AG04450 (cell line): Measurements from ENCODE around the gene WDR5. TPM values are rescaled to one million over a fixed set of nuclear protein-coding genes. Genes with fewer than 3 reads are reported as not detected.

Experiments used
- CTCF ChIA-PET: fragments of 300-600, 350-600 bp; formaldehyde crosslinking; extraction: SDS; loops from one replicate; lab custom pipeline; 2022; ENCODE audit warnings: antibody characterized with exemption, inconsistent platforms; lab: Charles Lee
- POLR2A ChIA-PET: fragments of 350-600 bp; formaldehyde crosslinking; extraction: SDS; loops from one replicate; lab custom pipeline; 2021; ENCODE audit warnings: antibody characterized with exemption, inconsistent platforms; lab: Yijun Ruan, JAX
- DNase-seq: peaks from one replicate; pipeline ENCODE4 v3.0.0-alpha.2; 2011; ENCODE audit warnings: low read depth, low spot score
- H3K27ac ChIP-seq: one replicate; pipeline ENCODE4 v1.5.1; 2012; ENCODE audit warnings: low read depth, low read length, control low read depth
- H3K27me3 ChIP-seq: one replicate; pipeline ENCODE4 v1.6.0; 2012; ENCODE audit warnings: low read length; ENCODE audit not compliant: control insufficient read depth, insufficient read depth
- H3K4me3 ChIP-seq: 2 replicates; pipeline ENCODE4 v1.5.1; 2011; ENCODE audit warnings: mild to moderate bottlenecking, low read depth, low read length, control low read depth
- H3K9me3 ChIP-seq: 2 replicates; pipeline ENCODE4 v1.5.1; 2012; ENCODE audit warnings: low read length; ENCODE audit not compliant: control insufficient read depth, insufficient read depth
- polyA plus RNA-seq: library from polyadenylated mRNA; depleted of rRNA; stranded (reverse); fragments of >200 nt; gene quantifications from 2 replicates; pipeline ENCODE4 v1.2.3, GENCODE V29; 2011
- TF ChIP-seq, protein P1 (sequence below): IDR thresholded peaks from 2 replicates; pipeline ENCODE4 v1.5.1; 2011; ENCODE audit warnings: low read depth, low read length, control low read depth, inconsistent platforms

Gene WDR5
- polyA plus RNA-seq, 1 experiment: 22.3 TPM

DNA sequence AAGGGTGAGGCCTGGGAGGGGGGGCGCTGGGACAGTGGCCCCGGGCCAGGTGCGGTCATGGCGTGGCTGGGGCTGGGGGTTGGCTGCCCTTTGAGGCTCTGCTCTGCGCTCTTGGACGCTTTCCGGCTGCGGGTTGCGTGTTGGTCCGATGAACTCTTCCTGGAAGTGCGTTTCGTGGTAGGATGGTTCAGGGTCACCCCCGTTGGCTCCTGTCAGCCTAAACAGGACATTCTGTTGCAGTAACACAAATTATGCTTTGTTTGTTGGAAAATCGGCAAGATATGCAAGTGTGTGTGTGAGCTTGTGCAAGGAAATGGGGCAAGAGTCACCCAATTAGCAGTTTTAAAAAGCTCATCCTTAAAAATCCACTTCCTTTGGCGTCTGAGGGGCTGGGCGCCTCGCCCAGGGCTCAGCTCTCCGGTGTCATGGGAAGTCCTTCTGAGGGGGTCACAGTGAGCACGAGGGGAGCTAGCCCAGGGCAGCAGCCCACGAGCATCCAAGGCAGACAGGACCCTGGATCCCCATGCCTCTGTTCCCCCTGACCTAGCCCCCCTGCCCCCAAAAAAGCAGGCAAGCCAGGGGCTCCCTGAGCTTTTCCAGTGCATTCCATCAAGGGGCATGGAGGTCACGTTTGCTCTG lies 50.7 kb downstream of the WDR5 start:
- Histone ChIP-seq H3K27ac (no peak overlapping the region), H3K9me3 (peaks cover 5% of the 10 kb centered on the region; the same call in 1 of the 2 replicates), H3K4me3 (no peak overlapping the region), H3K27me3 (peaks cover 28% of the 10 kb centered on the region)
- no peak for DNase-seq
- TF ChIP-seq, protein P1, sequence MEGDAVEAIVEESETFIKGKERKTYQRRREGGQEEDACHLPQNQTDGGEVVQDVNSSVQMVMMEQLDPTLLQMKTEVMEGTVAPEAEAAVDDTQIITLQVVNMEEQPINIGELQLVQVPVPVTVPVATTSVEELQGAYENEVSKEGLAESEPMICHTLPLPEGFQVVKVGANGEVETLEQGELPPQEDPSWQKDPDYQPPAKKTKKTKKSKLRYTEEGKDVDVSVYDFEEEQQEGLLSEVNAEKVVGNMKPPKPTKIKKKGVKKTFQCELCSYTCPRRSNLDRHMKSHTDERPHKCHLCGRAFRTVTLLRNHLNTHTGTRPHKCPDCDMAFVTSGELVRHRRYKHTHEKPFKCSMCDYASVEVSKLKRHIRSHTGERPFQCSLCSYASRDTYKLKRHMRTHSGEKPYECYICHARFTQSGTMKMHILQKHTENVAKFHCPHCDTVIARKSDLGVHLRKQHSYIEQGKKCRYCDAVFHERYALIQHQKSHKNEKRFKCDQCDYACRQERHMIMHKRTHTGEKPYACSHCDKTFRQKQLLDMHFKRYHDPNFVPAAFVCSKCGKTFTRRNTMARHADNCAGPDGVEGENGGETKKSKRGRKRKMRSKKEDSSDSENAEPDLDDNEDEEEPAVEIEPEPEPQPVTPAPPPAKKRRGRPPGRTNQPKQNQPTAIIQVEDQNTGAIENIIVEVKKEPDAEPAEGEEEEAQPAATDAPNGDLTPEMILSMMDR: no peak
- ChIA-PET POLR2A (interaction anchor here (0.9 kb wide), 1 partner anchor 22 kb away, joined by 3 read pairs; the partner anchor contains the start of gene RNU6ATAC), CTCF (interaction anchor here (1.3 kb wide), 1 partner anchor 16 kb away, joined by 12 read pairs; no protein-coding TSS in a partner anchor)

DNA sequence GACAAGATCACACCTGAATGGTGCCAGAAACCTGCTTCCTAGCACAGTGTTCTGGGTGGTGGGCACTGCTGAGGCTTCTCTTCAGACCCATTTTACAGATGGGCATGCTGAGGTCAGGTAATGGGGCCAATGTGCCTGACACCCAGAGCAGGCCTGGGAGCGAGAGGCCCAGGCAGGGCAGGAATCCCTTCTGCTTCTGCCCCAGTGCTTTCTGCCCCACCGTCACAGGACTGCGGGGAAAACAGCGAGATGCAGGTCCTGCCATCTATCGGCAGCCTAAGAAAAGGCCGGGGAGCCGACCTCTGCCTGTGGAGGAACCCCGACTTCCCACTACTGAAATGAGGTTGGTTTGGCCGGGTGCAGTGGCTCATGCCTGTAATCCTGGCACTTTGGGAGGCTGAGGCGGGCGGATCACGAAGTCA lies 51.2 kb downstream of the WDR5 start:
- no peak for DNase-seq
- Histone ChIP-seq H3K27ac (no peak overlapping the region), H3K4me3 (no peak overlapping the region), H3K27me3 (peaks cover 30% of the 10 kb centered on the region), H3K9me3 (peaks cover 5% of the 10 kb centered on the region; the same call in 1 of the 2 replicates)
- TF ChIP-seq, protein P1: no peak
- POLR2A ChIA-PET: interaction anchor here (0.9 kb wide), 1 partner anchor 23 kb away, joined by 3 read pairs; the partner anchor contains the start of gene RNU6ATAC
- CTCF ChIA-PET: no interaction called here

DNA sequence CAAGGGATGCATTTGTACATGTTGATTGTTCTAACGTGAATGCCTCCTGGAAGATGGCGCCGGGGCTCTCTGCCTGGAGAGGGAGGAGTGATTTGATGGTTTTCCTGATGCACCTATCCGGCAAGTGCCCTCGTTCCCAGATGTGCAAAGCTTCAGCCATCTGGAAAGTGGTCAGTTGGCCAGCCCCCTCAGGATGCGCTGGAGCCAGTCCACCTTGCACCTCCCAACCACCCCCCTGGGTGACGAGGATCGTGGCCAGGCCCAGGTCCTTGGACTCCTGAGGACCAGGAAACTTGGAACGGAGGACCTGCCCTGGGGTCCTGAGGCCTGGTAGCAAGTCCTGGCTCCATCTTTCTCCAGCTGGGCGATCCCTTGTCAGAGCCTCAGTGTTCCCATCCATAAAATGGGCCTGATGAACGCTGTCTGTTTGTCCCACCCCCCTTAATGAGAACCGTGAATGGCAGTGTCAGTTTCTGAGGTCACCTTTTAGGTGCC lies 52.1 kb downstream of the WDR5 start:
- Histone ChIP-seq H3K27me3 (peaks cover 30% of the 10 kb centered on the region), H3K4me3 (no peak overlapping the region), H3K9me3 (peaks cover under 1% of the 10 kb centered on the region; the same call in 1 of the 2 replicates), H3K27ac (no peak overlapping the region)
- CTCF ChIA-PET: interaction anchor here (1.2 kb wide), 1 partner anchor 19 kb away, joined by 3 read pairs; no protein-coding TSS in a partner anchor
- TF ChIP-seq, protein P1: no peak
- DNase-seq: no peak
- POLR2A ChIA-PET: no interaction called here

DNA sequence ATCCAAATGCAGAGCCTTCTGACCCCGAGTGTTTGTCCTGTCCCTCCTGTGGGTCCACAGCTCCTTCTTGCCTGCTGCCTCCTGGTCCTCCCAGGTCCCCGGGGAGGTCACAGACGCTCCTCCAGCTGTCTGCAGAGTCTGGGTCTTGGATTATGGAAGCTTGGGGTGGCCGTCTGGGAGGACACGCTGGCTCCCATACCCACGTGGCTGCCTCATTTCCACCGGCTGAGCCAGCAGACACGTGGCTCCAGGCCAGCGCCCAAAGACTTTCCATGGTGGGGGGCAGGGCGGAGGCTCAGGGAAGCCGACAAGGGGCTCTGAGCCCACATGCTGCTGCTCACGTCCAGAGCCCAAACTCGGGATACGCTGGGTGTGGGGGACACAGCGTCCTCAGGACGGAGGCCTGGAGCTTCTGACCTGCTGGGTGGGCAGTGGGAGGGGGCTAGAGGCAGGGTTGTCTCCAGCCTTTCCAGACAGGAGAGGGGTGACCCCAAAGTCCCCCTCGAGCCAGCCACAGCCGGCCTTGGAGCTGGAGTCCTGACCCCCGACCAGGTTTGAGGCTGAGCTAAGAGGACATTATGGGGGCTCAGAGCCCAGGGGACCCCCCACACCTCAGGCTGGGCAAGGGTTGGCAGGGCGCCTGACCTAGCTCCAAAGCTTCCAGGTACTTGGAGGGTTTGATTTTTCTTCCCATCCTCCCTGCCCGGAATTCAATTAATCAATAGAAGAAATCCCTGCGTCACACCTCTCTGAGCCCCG lies 52.7 kb downstream of the WDR5 start:
- TF ChIP-seq, protein P1: no peak
- peaks cover 33% of the 10 kb centered on the region for H3K27me3 ChIP-seq
- H3K27ac ChIP-seq: no peak overlapping the region
- DNase-seq: no peak
- no peak overlapping the region for H3K4me3 ChIP-seq
- ChIA-PET POLR2A (no interaction called here), CTCF (interaction anchor here (1.2 kb wide), 1 partner anchor 18 kb away, joined by 3 read pairs; no protein-coding TSS in a partner anchor)
- H3K9me3 ChIP-seq: no peaks in the 10 kb centered on the region; the same call in 1 of the 2 replicates
